RCC 7860 (cell line): ENCODE results near the gene CABLES1.
"Not testable (repeated sequence)": the region's sequence is repeated elsewhere in the genome, so short reads cannot be mapped to it uniquely, and the experiment has no call there.

Experiments
- DNase-seq: peaks from one replicate; pipeline ENCODE4 v3.0.0-alpha.2; 2015; ENCODE audit warnings: low spot score
- FAIRE-seq: peaks from 2 replicates; lab custom pipeline; 2012; peaks lifted over from hg19 to GRCh38; lab: Jason Lieb, UNC

Gene CABLES1

DNA sequence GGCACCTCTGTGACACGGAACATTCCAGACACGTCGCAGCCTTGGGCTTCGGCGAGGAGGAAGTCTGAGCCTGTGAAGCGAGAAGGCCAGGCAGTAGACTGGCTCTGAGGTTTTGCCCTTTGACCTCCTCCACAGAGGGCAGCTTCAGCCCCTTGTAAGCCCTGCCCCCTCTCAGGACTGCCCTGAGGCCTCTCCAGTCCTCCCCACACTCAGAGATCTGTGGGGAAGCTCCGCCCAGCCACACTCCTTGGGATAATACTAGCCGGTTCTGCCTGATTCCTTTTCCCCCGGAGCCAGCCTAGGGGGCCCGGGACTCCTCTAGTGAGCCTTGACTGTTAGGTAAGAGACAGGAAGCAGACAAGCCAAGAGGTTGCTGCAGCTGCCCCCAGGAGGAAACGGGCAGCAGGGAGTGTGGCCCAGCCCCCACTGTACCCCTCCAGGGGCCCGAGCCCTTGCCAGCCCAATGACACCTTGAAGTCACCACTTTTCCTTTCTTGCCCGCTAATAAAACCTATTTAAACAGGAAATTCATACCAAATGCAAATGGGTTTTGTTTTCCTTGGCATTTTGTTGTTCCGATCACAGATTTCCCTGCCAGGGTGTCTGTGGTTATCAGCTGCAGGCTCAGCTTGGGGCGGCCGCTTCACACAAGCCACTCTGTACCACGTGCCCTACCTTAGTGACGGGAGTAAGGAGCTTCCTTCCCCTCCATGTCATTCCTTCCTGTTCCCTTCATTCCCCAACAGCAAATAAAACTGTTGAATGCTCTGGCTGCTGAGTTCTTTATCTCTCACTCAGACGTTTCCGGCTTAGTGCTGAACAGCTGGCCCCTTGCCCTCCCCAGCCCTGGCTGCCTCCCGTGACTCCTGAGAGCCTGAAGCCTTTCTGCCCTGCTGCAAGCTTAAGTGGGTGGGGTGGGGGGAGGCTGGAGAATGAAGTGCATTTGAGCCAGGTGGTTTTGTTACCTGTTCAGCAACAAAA is 124.7 kb downstream of the CABLES1 start:
- FAIRE-seq (peak; percentile 61), DNase-seq (peak; percentile 84)

GRCh38 chr18:23260926-23261590 is 125.8 kb downstream of the CABLES1 start:
- no peak for DNase-seq
- FAIRE-seq = no peak

DNA sequence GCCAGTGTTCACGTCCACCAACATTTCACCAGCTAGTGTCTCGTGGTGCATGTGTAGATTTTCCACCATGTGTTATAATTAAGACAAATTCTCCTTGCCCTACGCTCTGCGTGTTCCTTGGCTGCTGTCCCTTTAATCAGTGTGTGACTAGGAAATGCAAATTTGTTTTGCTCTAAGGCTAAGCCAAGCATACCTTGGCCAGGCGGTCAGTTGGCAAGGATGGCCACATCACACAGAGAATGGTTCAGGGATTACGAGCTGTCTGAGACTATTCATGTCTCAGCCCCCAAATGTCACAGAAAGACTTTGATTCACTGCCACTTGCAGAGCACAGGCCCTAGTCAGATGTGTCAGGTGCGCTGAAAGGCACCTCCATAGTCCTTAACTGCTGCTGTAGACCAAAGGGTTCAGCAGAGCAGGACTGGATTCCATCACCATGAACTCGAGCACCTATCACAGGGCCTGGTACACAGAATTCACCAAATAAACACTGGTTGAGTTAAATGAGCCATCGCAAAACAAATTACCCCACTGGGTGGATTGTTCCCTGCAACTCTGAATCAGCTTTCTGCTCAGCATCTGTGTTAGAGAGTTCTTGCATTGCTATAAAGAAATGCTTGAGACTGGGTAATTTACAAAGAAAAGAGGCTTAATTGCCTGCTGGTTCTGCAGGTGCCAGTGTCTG is 128.4 kb downstream of the CABLES1 start:
- FAIRE-seq (no peak), DNase-seq (no peak)

GRCh38 chr18:23265682-23266399 is 130.6 kb downstream of the CABLES1 start:
- FAIRE-seq (no peak), DNase-seq (no peak)

DNA sequence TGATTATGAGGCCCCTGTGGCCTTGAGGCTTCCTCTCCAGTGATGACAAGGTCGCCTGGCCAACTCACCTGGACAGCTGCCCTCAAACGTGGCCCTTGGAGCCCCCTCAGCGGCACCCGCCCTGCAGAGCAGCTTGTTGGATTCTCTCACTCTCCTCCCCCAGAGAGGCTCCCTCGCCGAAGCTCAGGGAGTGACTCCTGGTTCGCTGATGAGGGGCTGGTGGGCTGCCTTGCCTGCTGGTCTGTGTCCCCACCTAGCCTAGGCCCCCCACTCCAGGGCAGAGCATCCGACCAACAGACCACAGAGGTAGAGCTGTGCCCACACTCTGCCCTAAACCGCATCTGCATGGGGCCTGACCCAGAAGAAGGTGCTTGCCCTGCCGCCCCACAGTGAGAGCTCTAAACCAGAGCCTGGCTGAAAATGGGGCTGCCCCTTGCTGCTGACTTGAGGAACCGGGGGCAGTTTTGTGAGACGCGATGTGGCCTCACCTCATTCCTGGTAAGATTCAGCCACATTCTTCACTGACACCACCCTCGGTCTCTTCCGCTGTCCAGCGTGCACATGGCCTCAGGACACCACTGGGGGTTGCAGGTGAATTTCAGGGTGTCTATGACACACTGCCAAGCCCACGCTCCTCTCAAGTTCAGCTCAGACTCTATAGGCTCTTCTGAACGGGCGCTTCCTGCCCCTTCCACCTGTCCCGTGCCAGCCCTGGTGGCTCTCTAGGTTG is 131.6 kb downstream of the CABLES1 start:
- DNase-seq (no peak), FAIRE-seq (no peak)

GRCh38 chr18:23267447-23267776 is 132.1 kb downstream of the CABLES1 start:
- no peak for FAIRE-seq
- DNase-seq = no peak

DNA sequence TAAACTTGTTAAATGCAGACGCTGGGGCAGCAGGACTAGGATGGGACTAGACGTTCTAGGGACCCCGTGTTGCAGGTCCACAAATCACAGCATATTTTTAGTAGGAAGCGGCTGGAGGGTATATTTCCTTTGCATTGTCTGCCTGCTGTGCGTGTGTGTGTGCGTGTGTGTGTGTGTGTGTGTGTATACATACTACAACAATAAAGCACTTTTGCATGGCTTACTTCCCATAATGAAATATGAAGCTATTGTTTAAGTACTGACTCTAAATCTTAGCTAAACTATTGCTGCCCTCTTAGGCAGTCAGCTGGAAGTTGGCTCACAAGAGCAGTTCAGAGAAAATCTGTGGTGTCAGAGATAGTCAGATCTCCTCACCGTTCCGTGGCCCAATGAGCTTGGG is 133.4 kb downstream of the CABLES1 start:
- no peak for FAIRE-seq
- DNase-seq = no peak

DNA sequence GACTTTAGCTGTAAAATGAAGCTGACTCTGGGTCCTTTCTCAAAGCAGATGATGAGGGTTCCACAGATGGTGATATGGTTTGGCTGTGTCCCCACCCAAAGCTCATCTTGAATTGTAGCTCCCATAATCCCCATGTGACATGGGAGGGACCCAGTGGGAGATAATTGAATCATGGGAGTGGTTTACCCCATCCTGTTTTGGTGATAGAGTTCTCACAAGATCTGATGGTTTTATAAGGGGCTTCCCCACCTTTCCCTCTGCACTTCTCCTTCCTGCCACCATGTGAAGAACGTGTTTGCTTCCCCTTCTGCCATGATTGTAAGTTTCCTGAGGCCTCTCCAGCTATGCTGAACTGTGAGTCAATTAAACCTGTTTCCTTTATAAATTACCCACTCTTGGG is 133.8 kb downstream of the CABLES1 start:
- not testable (repeated sequence) for FAIRE-seq, DNase-seq

DNA sequence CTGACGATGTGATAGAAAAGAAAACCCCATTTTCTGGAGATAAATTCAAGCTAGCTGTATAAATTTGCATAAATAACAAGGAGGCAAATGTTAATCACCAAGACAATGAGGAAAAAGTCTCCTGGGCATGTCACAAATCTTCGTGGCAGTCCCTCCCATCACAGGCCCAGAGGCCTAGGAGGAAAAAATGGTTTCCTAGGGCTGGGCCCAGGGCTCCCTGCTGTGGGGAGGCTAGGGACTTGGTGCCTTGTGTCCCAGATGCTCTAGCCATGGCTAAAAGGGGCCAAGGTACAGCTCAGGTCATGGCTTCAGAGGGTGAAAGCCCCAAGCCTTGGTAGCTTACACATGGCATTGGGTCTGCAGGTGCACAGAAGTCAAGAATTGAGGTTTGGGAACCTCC is 134.6 kb downstream of the CABLES1 start:
- FAIRE-seq (no peak), DNase-seq (no peak)

DNA sequence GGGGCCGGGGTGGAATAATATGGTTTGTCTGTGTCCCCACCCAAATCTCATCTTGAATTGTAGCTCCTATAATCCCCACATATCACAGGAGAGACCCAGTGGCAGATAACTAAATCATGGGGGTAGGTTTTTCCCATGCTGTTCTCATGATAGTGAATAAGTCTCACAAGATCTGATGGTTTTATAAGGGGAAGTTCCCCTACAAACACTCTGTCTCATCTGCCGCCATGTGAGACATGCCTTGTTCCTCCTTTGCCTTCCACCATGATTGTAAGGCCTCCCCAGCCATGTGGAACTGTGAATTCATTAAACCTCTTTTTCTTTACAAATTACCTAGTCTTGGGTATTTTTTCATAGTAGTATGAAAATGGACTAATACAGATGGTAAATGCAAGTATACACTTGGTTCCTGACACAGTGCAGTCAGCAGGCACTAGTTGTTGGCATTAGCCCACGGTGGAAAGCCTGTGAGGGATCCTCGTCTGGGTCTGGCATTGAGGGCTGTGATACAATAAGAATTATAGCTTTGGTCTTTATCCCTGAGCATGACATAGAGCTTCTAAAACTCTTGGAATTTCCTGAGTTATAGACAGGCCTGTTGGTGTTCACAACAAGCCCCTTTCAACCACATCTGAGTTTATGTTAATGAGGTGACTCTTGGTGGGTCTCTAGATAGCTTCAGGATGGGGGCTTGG is 135.8 kb downstream of the CABLES1 start:
- FAIRE-seq (no peak), DNase-seq (no peak)

GRCh38 chr18:23272498-23273232 is 137.4 kb downstream of the CABLES1 start:
- FAIRE-seq (no peak), DNase-seq (no peak)

DNA sequence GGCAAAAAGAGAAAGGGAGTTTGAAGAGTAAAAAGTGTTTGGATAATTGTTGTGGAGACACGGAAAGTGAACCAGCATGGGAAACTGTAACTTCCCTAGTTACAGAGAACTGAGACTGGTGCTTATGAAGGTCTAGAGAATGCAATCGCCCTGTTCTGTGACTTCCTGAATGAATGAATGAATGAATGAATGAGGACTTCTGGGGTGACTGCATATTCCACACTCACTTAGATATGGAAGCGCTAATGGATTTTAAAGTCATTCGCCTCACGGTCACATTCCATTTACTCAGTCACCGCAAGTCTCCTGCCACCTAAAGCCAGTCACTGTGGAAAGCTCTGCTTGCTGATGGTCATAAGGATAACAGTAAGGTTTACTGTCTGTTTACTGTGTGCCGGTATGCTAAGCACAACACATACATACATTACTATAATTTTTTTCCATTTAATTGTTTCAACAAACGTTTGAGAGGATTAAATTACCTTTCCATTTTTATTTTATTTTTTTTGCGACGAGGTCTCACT is 138.2 kb downstream of the CABLES1 start:
- DNase-seq (no peak), FAIRE-seq (no peak)

- no peak for DNase-seq
- FAIRE-seq = no peak
Measured at GRCh38 chr18:23274638-23275482, 139.6 kb downstream of the CABLES1 start.

- FAIRE-seq (no peak), DNase-seq (no peak)
Measured at GRCh38 chr18:23276451-23276850, 141.2 kb downstream of the CABLES1 start.

- DNase-seq (no peak), FAIRE-seq (no peak)
Measured at GRCh38 chr18:23277399-23277798, 142.1 kb downstream of the CABLES1 start.

GRCh38 chr18:23279931-23280330 is 144.6 kb downstream of the CABLES1 start:
- FAIRE-seq (no peak), DNase-seq (no peak)

- no peak for DNase-seq
- no peak for FAIRE-seq
Measured at GRCh38 chr18:23280844-23281243, 145.6 kb downstream of the CABLES1 start.
